Measurements from ENCODE around the gene ADORA1.

The ADORA1 gene

GRCh38 chr1:203151362-203152157 lies 24.0 kb downstream of the ADORA1 start:
- TF ChIP-seq CTCF (IDR thresholded peaks at IDR 0.05; ENCODE audit: low read depth, low read length) = no peak
- DNase-seq = no peak
- H3K4me3 ChIP-seq (ENCODE audit: low read depth, low read length) = no peak overlapping the region
- peaks cover 75% of the 10 kb centered on the region for H3K4me1 ChIP-seq
- H3K9me3 ChIP-seq = no peaks in the 10 kb centered on the region
- no peaks in the 10 kb centered on the region for H3K36me3 ChIP-seq
- no peaks in the 10 kb centered on the region for H3K27me3 ChIP-seq

- peaks cover 75% of the 10 kb centered on the region for H3K4me1 ChIP-seq
- TF ChIP-seq CTCF (IDR thresholded peaks at IDR 0.05; ENCODE audit: low read depth, low read length) = no peak
- no peaks in the 10 kb centered on the region for H3K36me3 ChIP-seq
- DNase-seq = no peak
- no peaks in the 10 kb centered on the region for H3K9me3 ChIP-seq
- H3K27me3 ChIP-seq = no peaks in the 10 kb centered on the region
- no peak overlapping the region for H3K4me3 ChIP-seq (ENCODE audit: low read depth, low read length)
Observed at GRCh38 chr1:203152158-203153034, 24.9 kb downstream of the ADORA1 start.

- no peak for DNase-seq
- TF ChIP-seq CTCF (IDR thresholded peaks at IDR 0.05; ENCODE audit: low read depth, low read length) = no peak
Observed at GRCh38 chr1:203153051-203153988, 25.8 kb downstream of the ADORA1 start.

GRCh38 chr1:203153989-203154821 lies 26.7 kb downstream of the ADORA1 start:
- Histone ChIP-seq H3K4me3 (ENCODE audit: low read depth, low read length) (no peak overlapping the region), H3K9me3 (no peaks in the 10 kb centered on the region), H3K27me3 (no peaks in the 10 kb centered on the region), H3K4me1 (peaks cover 64% of the 10 kb centered on the region), H3K36me3 (no peaks in the 10 kb centered on the region)
- no peak for TF ChIP-seq CTCF (IDR thresholded peaks at IDR 0.05; ENCODE audit: low read depth, low read length)
- DNase-seq = peak; percentile 72

More at GRCh38 chr1:203153051-203153988, 25.8 kb downstream of the ADORA1 start:
- Histone ChIP-seq H3K9me3 (no peaks in the 10 kb centered on the region), H3K4me3 (ENCODE audit: low read depth, low read length) (no peak overlapping the region), H3K27me3 (no peaks in the 10 kb centered on the region), H3K36me3 (no peaks in the 10 kb centered on the region), H3K4me1 (peaks cover 69% of the 10 kb centered on the region)

- DNase-seq = no peak
- Histone ChIP-seq H3K9me3 (no peaks in the 10 kb centered on the region), H3K4me3 (ENCODE audit: low read depth, low read length) (no peak overlapping the region), H3K4me1 (peaks cover 47% of the 10 kb centered on the region), H3K36me3 (no peaks in the 10 kb centered on the region), H3K27me3 (no peaks in the 10 kb centered on the region)
- TF ChIP-seq CTCF (IDR thresholded peaks at IDR 0.05; ENCODE audit: low read depth, low read length) = no peak
Observed at GRCh38 chr1:203156280-203156679, 28.8 kb downstream of the ADORA1 start.

Measured in BE2C (cell line).